Measurements from ENCODE around the gene APBA1. TPM values are rescaled to one million over a fixed set of nuclear protein-coding genes. Genes with fewer than 3 reads are reported as not detected.

APBA1 gene
- total RNA-seq, 2 experiments from 2014 or later: 0.47 to 1.4 TPM

- H3K27me3 ChIP-seq (ENCODE audit: control insufficient read depth in 1 of 2, insufficient read depth in 2 of 2, low read length in 2 of 2): no peaks in the 10 kb centered on the region
- H3K4me1 ChIP-seq (ENCODE audit: insufficient read depth, low read length): no peaks in the 10 kb centered on the region
- POLR2A ChIA-PET: no interaction called here
- H3K9me3 ChIP-seq (ENCODE audit: control insufficient read depth in 1 of 2, insufficient read depth in 1 of 2, low read length in 2 of 2): no peaks in the 10 kb centered on the region
- H3K36me3 ChIP-seq (ENCODE audit: insufficient read depth, low read length): no peaks in the 10 kb centered on the region
- Mint-ChIP-seq H3K27me3 (peaks cover 22% of the 10 kb centered on the region), H3K4me1 (ENCODE audit: low read depth) (no peaks in the 10 kb centered on the region), H3K4me3 (no peak overlapping the region), H3K9me3 (no peaks in the 10 kb centered on the region), H3K36me3 (ENCODE audit: low read depth) (no peaks in the 10 kb centered on the region), H3K27ac (no peak overlapping the region)
- DNase-seq: no peak
- no peak for TF ChIP-seq CTCF (IDR thresholded peaks at IDR 0.05)
- H3K27ac ChIP-seq (ENCODE audit: low read depth in 1 of 2, low read length in 2 of 2): no peak overlapping the region
- CTCF ChIA-PET: interaction anchor here (2.7 kb wide), 1 partner anchor 127 kb away, joined by 10 read pairs; no protein-coding TSS in a partner anchor
- no peak overlapping the region for H3K4me3 ChIP-seq (ENCODE audit: low read length)
- ATAC-seq (ENCODE audit: poor library complexity): no peak
- intact Hi-C loops (cut with DNase I, micrococcal nuclease): loop anchor here (2.0 to 10.0 kb wide), 3 partner anchors 126 to 494 kb away; no protein-coding TSS in a partner anchor
These were observed 123.5 kb downstream of the APBA1 start for GRCh38 chr9:69548681-69549080.

GRCh38 chr9:69546265-69546664, 125.9 kb downstream of the APBA1 start:
- ChIA-PET POLR2A (no interaction called here), CTCF (no interaction called here)

GRCh38 chr9:69542942-69543704, 129.0 kb downstream of the APBA1 start:
- ChIA-PET CTCF (no interaction called here), POLR2A (no interaction called here)
- intact Hi-C loops (cut with DNase I, micrococcal nuclease): loop anchor here (10.0 kb wide), 1 partner anchor 488 kb away; no protein-coding TSS in a partner anchor

More at GRCh38 chr9:69546265-69546664, 125.9 kb downstream of the APBA1 start:
- TF ChIP-seq CTCF (IDR thresholded peaks at IDR 0.05): no peak
- Histone ChIP-seq H3K36me3 (ENCODE audit: insufficient read depth, low read length) (no peaks in the 10 kb centered on the region), H3K27me3 (ENCODE audit: control insufficient read depth in 1 of 2, insufficient read depth in 2 of 2, low read length in 2 of 2) (no peaks in the 10 kb centered on the region), H3K9me3 (ENCODE audit: control insufficient read depth in 1 of 2, insufficient read depth in 1 of 2, low read length in 2 of 2) (no peaks in the 10 kb centered on the region), H3K27ac (ENCODE audit: low read depth in 1 of 2, low read length in 2 of 2) (no peak overlapping the region), H3K4me3 (ENCODE audit: low read length) (no peak overlapping the region), H3K4me1 (ENCODE audit: insufficient read depth, low read length) (no peaks in the 10 kb centered on the region)
- no peaks in the 10 kb centered on the region for H3K9me3 Mint-ChIP-seq
- DNase-seq (no peak), ATAC-seq (ENCODE audit: poor library complexity) (no peak)
- no peaks in the 10 kb centered on the region for H3K4me1 Mint-ChIP-seq (ENCODE audit: low read depth)
- intact Hi-C loops (cut with DNase I, micrococcal nuclease): loop anchor here (5.0 to 10.0 kb wide), 2 partner anchors 124 to 491 kb away; no protein-coding TSS in a partner anchor
- H3K27ac Mint-ChIP-seq: no peak overlapping the region
- H3K36me3 Mint-ChIP-seq (ENCODE audit: low read depth): no peaks in the 10 kb centered on the region
- peaks cover 18% of the 10 kb centered on the region for H3K27me3 Mint-ChIP-seq
- H3K4me3 Mint-ChIP-seq: no peak overlapping the region

More at GRCh38 chr9:69542942-69543704, 129.0 kb downstream of the APBA1 start:
- no peak for TF ChIP-seq CTCF (IDR thresholded peaks at IDR 0.05)
- Mint-ChIP-seq H3K4me3 (no peak overlapping the region), H3K27me3 (peaks cover 14% of the 10 kb centered on the region), H3K4me1 (ENCODE audit: low read depth) (no peaks in the 10 kb centered on the region), H3K9me3 (no peaks in the 10 kb centered on the region), H3K36me3 (ENCODE audit: low read depth) (no peaks in the 10 kb centered on the region), H3K27ac (no peak overlapping the region)
- DNase-seq: no peak
- Histone ChIP-seq H3K9me3 (ENCODE audit: control insufficient read depth in 1 of 2, insufficient read depth in 1 of 2, low read length in 2 of 2) (no peaks in the 10 kb centered on the region), H3K4me1 (ENCODE audit: insufficient read depth, low read length) (no peaks in the 10 kb centered on the region), H3K27me3 (ENCODE audit: control insufficient read depth in 1 of 2, insufficient read depth in 2 of 2, low read length in 2 of 2) (no peaks in the 10 kb centered on the region), H3K36me3 (ENCODE audit: insufficient read depth, low read length) (no peaks in the 10 kb centered on the region), H3K4me3 (ENCODE audit: low read length) (no peak overlapping the region), H3K27ac (ENCODE audit: low read depth in 1 of 2, low read length in 2 of 2) (no peak overlapping the region)
- ATAC-seq (ENCODE audit: poor library complexity): no peak

Measured in CD4-positive, alpha-beta T cell (primary cell).